OCI-LY1 (cell line): ENCODE measurements around the gene CAMTA1.

Experiments used
- H2AFZ ChIP-seq: fragments of 200-600 bp; sonication (generic), shearing (Covaris generic); 2 replicates; pipeline ENCODE4 v1.6.0; 2014; ENCODE audit warnings: antibody characterized with exemption, mild to moderate bottlenecking, low read length
- H3F3A ChIP-seq: fragments of 200-600 bp; sonication (generic), shearing (Covaris generic); 2 replicates; pipeline ENCODE4 v1.6.0; 2014; ENCODE audit warnings: mild to moderate bottlenecking, antibody characterized with exemption, low read length, moderate library complexity; ENCODE audit not compliant: insufficient read depth
- H3K27ac ChIP-seq: fragments of 200-600 bp; sonication (generic); 2 replicates; pipeline ENCODE4 v1.5.1; 2014; ENCODE audit warnings: low read length, mixed run types, mild to moderate bottlenecking, low read depth; ENCODE audit not compliant: poor library complexity, severe bottlenecking
- H3K27me3 ChIP-seq: fragments of 200-600 bp; sonication (generic); 2 replicates; pipeline ENCODE4 v1.6.0; 2014; ENCODE audit warnings: antibody characterized with exemption, mild to moderate bottlenecking, low read length, moderate library complexity; ENCODE audit not compliant: insufficient read depth
- H3K36me3 ChIP-seq: fragments of 200-600 bp; sonication (generic); 2 replicates; pipeline ENCODE4 v1.6.1; 2014; ENCODE audit warnings: mild to moderate bottlenecking, antibody characterized with exemption, low read length, moderate library complexity, mixed read lengths; ENCODE audit not compliant: insufficient read depth
- H3K4me1 ChIP-seq: fragments of 200-600 bp; sonication (generic); 2 replicates; pipeline ENCODE4 v1.5.1; 2014; ENCODE audit warnings: mild to moderate bottlenecking, low read length, moderate library complexity; ENCODE audit not compliant: insufficient read depth, severe bottlenecking
- H3K4me2 ChIP-seq: fragments of 200-600 bp; sonication (generic), shearing (Covaris generic); 2 replicates; pipeline ENCODE4 v1.6.1; 2014; ENCODE audit warnings: low read length
- H3K4me3 ChIP-seq: fragments of 200-600 bp; sonication (generic); 2 replicates; pipeline ENCODE4 v1.5.1; 2014; ENCODE audit warnings: low read length, low read depth, mild to moderate bottlenecking, mixed read lengths; ENCODE audit not compliant: poor library complexity, severe bottlenecking
- H3K79me2 ChIP-seq: fragments of 200-600 bp; shearing (Covaris generic); 2 replicates; pipeline ENCODE4 v1.6.1; 2016; ENCODE audit warnings: mixed run types, low read length, mixed read lengths; ENCODE audit not compliant: insufficient read depth
- H3K9ac ChIP-seq: fragments of 200-600 bp; sonication (generic), shearing (Covaris generic); 2 replicates; pipeline ENCODE4 v1.6.1; 2014; ENCODE audit warnings: mild to moderate bottlenecking, low read length, mixed read lengths
- H3K9me2 ChIP-seq: fragments of 200-600 bp; sonication (generic), shearing (Covaris generic); 2 replicates; pipeline ENCODE4 v1.6.1; 2014; ENCODE audit warnings: low read depth, mild to moderate bottlenecking, low read length, mixed read lengths
- H3K9me3 ChIP-seq: fragments of 200-600 bp; shearing (Covaris generic); 2 replicates; pipeline ENCODE4 v1.6.1; 2014; ENCODE audit warnings: low read length, mixed read lengths
- H4K20me1 ChIP-seq: fragments of 200-600 bp; sonication (generic), shearing (Covaris generic); 2 replicates; pipeline ENCODE4 v1.6.0; 2016; ENCODE audit warnings: mild to moderate bottlenecking, low read length; ENCODE audit not compliant: insufficient read depth
- EZH2 ChIP-seq: fragments of 200-600 bp; sonication (generic), shearing (Covaris generic); IDR thresholded peaks from 2 replicates; pipeline ENCODE4 v1.8.0; 2017; ENCODE audit warnings: borderline replicate concordance, mixed run types, mild to moderate bottlenecking, antibody characterized with exemption, low read length, moderate library complexity, mixed read lengths
- TF ChIP-seq, protein P1 (sequence below): fragments of 200-600 bp; sonication (generic), shearing (Covaris generic); IDR thresholded peaks from 2 replicates; pipeline ENCODE4 v1.5.1; 2017; ENCODE audit warnings: mild to moderate bottlenecking, antibody characterized with exemption, low read length, moderate library complexity, mixed read lengths

Gene CAMTA1

DNA sequence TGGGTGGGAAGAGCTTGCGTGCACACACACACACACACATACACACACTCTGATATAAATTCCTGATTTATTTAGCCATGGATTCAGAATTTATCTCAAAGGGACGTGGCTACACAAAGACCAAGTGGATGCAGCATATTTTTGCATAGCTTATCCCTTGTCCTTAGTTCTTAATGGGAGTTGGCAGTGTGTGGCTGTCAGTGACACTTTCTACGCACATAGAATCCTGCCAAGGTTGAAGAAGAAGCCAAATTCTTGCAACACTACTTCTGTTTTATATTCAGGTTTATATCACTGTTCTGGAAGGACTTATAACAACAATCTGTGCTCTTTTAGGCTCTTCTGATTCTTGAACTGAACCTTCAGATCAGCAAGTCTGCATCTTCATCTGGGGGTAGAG lies 292.7 kb downstream of the CAMTA1 start:
- Histone ChIP-seq H3K36me3 (no peaks in the 10 kb centered on the region), H2AFZ (no peak overlapping the region), H3F3A (no peaks in the 10 kb centered on the region), H3K9me3 (no peaks in the 10 kb centered on the region), H3K27ac (no peak overlapping the region), H3K4me3 (no peak overlapping the region), H3K79me2 (no peaks in the 10 kb centered on the region), H3K9ac (no peak overlapping the region), H3K4me1 (no peaks in the 10 kb centered on the region), H4K20me1 (no peaks in the 10 kb centered on the region), H3K4me2 (no peak overlapping the region), H3K9me2 (no peaks in the 10 kb centered on the region), H3K27me3 (no peaks in the 10 kb centered on the region)
- no peak for TF ChIP-seq EZH2
- TF ChIP-seq, protein P1, sequence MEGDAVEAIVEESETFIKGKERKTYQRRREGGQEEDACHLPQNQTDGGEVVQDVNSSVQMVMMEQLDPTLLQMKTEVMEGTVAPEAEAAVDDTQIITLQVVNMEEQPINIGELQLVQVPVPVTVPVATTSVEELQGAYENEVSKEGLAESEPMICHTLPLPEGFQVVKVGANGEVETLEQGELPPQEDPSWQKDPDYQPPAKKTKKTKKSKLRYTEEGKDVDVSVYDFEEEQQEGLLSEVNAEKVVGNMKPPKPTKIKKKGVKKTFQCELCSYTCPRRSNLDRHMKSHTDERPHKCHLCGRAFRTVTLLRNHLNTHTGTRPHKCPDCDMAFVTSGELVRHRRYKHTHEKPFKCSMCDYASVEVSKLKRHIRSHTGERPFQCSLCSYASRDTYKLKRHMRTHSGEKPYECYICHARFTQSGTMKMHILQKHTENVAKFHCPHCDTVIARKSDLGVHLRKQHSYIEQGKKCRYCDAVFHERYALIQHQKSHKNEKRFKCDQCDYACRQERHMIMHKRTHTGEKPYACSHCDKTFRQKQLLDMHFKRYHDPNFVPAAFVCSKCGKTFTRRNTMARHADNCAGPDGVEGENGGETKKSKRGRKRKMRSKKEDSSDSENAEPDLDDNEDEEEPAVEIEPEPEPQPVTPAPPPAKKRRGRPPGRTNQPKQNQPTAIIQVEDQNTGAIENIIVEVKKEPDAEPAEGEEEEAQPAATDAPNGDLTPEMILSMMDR, result no peak

DNA sequence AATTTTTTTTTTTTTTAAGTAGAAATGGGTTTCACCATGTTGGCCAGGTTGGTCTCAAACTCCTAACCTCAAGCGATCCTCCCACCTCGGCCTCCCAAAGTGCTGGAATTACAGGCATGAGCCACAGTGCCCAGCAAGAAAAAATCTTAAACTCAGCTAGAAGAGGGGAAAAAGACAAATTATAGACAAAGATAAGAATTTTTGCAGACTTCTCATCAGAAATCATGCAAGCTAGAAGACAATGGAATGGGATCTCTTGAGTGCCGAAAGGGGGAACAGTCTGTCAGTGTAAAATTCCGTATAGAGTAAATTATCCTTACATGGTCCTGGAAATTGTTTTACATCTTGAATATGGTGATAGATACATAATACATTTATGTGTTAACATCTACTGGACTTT lies 294.4 kb downstream of the CAMTA1 start:
- Histone ChIP-seq H3K4me1 (no peaks in the 10 kb centered on the region), H3K9ac (no peak overlapping the region), H3K9me3 (no peaks in the 10 kb centered on the region), H4K20me1 (no peaks in the 10 kb centered on the region), H3K4me3 (no peak overlapping the region), H3K27me3 (no peaks in the 10 kb centered on the region), H3K79me2 (no peaks in the 10 kb centered on the region), H3K27ac (no peak overlapping the region), H3K36me3 (no peaks in the 10 kb centered on the region), H3F3A (no peaks in the 10 kb centered on the region), H3K4me2 (no peak overlapping the region), H3K9me2 (no peaks in the 10 kb centered on the region), H2AFZ (no peak overlapping the region)
- TF ChIP-seq EZH2, result no peak
- TF ChIP-seq, protein P1, result no peak

- Histone ChIP-seq H3K9ac (no peak overlapping the region), H4K20me1 (no peaks in the 10 kb centered on the region), H3K4me1 (no peaks in the 10 kb centered on the region), H3K79me2 (no peaks in the 10 kb centered on the region), H3K36me3 (no peaks in the 10 kb centered on the region), H3K27me3 (no peaks in the 10 kb centered on the region), H3K4me3 (no peak overlapping the region), H2AFZ (no peak overlapping the region), H3K27ac (no peak overlapping the region), H3K4me2 (no peak overlapping the region), H3F3A (no peaks in the 10 kb centered on the region), H3K9me3 (no peaks in the 10 kb centered on the region), H3K9me2 (no peaks in the 10 kb centered on the region)
- TF ChIP-seq EZH2, result no peak
- TF ChIP-seq, protein P1, result no peak
These were observed 299.1 kb downstream of the CAMTA1 start for GRCh38 chr1:7084232-7084894.
